AG09319 (cell line): ENCODE results near the gene SMIM23.

Source experiments
- DNase-seq: peaks from one replicate; pipeline ENCODE4 v3.0.0-alpha.2; 2010; ENCODE audit warnings: low read depth; ENCODE audit errors: extremely low read depth
- TF ChIP-seq, protein P1 (sequence below): IDR thresholded peaks from 2 replicates; pipeline ENCODE4 v1.5.1; 2011; ENCODE audit warnings: low read depth, mild to moderate bottlenecking, inconsistent platforms, low read length, moderate library complexity

SMIM23 gene

DNA sequence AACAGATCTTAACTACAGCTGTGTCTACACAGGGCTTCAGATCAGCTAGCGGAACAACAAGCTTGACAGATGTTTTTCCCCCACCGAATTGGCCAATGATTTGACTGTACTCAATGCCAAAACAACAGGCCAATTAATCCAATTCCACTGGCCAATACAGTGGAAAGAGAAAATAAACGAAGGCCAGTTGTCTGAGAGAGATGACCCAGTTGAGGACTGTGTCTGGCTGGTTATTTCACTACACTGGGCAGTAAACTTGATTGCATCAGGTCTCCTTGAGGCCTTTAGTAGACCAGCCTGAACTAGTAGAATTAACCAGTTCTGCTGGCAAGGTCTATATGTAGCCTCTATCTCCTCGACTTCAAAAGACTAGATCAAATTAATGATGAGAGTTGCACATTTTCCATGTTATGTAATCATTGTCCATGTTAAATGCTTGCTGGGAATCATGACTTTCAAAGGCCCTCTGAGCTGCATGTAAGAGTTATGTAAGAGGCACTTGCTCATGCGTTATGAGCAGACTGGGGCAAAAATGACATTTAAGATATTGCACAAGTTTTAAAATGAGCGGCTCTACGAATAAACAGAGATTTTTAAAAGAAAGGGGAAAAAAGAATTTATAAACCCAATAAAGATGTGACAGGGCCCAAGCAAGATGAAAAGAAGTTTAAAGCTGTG is 28.3 kb downstream of the SMIM23 start:
- no peak for DNase-seq

DNA sequence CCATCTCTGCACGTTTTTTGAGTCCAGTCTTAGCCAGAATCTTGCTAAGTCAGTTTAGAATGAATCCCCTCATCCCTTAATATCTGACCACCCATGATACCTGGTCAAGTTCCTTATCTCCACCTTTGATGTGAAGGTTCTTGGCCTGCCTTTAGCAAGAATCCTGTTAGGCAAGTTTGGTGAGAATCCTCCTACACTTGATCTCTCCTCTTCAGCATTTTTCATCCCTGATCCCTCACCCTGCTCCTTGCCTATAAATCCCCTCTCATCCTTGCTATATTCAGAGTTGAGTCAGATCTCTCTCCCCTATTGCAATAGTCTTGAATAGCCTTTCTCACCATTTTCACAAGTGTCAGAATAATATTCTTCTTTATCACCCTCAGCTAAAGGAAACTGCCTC is 31.0 kb downstream of the SMIM23 start:
- no peak for DNase-seq
- TF ChIP-seq, protein P1, sequence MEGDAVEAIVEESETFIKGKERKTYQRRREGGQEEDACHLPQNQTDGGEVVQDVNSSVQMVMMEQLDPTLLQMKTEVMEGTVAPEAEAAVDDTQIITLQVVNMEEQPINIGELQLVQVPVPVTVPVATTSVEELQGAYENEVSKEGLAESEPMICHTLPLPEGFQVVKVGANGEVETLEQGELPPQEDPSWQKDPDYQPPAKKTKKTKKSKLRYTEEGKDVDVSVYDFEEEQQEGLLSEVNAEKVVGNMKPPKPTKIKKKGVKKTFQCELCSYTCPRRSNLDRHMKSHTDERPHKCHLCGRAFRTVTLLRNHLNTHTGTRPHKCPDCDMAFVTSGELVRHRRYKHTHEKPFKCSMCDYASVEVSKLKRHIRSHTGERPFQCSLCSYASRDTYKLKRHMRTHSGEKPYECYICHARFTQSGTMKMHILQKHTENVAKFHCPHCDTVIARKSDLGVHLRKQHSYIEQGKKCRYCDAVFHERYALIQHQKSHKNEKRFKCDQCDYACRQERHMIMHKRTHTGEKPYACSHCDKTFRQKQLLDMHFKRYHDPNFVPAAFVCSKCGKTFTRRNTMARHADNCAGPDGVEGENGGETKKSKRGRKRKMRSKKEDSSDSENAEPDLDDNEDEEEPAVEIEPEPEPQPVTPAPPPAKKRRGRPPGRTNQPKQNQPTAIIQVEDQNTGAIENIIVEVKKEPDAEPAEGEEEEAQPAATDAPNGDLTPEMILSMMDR: no peak

More for the DNA sequence above, 28.3 kb downstream of the SMIM23 start:
- TF ChIP-seq, protein P1: no peak

DNA sequence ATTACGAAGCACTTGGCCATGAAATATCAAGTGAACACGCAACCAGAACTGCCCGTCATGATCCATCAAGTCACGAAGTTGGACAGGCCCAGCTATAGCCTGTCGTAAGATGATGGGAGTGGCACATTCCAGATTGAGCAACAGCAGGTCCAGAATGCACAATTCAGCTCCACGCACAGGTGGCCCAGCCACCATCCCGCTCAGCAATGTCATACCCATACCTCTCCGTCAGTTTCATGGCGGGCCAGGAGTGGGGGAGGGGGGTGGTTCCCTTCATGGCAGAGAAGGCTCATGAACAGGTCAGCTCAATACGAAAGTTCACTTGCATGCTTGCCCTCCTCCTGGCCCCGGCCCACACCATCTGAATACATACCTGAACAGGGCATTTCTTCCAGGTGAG is 34.9 kb downstream of the SMIM23 start:
- TF ChIP-seq, protein P1: no peak
- no peak for DNase-seq

DNA sequence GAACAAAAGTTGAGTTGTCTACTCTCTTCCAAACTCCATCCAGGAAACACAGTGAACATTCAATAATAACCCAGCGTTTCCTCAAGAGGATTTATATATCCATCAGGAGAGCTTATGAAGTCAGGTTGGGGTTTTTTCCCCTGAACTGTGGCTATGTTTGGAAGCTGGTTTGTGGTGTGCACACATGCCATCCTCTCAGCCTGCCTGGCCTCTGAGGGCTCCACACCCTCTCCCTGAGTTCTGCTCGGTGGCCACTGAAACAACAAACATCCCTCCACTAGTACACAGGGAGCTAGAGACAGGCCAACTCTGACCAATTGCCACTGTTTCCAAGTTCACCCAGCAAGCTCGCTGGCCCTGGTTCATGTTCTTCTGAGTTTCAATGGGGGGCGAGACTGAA is 35.7 kb downstream of the SMIM23 start:
- TF ChIP-seq, protein P1: no peak
- DNase-seq: no peak

DNA sequence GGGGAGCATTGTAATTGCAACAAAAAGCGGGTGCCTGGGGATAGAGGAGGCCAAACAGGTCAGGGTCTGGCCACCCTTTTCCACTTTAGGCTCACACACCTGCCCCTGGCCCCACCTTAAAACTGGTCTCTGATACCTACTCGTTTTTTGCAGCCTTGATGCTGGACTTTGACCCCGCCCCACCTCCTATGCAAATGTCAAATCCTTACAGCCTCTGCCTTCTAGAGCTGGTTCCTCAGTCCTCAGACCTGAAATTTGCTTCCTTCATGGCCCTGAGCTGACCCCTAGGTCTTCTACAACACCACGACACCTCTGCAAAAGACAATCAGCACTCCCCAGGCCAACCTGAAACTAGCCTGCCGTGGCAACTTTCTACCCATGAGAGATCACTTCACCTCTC is 37.7 kb downstream of the SMIM23 start:
- TF ChIP-seq, protein P1: no peak
- DNase-seq: no peak

DNA sequence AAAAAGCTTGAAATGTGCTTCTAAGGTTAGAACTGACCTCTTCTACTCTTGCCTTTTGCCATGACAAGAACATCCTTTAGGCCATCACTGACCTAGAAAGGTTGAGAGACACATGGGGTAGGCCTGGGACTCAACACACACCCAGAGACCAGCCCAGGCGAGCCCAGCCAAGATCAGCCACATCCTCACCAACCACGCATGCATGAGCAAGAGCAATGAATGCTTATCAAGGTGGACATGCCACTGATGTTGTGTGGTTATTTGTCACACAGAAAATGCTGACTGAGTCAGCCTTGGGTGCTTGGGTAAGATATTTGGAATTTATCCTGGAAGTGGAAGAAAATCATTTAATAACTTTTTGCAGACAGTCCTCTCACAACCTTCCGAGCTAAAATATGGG is 39.4 kb downstream of the SMIM23 start:
- TF ChIP-seq, protein P1: no peak
- DNase-seq: no peak

DNA sequence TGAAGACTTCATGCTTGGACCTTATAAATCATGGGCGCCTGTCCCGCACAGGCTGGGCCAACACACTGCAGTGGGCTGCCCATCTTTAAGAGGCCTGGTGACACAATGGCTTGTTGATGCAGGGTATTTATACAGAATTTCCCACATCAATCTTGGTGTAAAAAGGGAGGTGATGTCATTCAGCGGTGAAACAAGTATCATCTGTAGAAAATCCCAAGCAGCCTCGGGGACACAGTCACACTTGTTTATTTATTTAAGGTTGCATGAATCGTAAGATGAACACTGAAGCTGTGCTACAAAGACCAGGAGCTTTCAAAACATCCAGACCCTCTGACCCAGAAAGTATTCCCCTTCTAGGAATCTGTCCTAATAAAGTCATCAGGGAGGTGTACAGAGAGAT is 40.5 kb downstream of the SMIM23 start:
- TF ChIP-seq, protein P1: no peak

More for the DNA sequence above, 40.5 kb downstream of the SMIM23 start:
- no peak for DNase-seq
